ENCODE results near the gene CDC14B. TPM values are rescaled to one million over a fixed set of nuclear protein-coding genes. Genes with fewer than 3 reads are reported as not detected.

The CDC14B gene
- total RNA-seq, 6 experiments from 2014 or later: 13.7 to 38.0 (median 25.7) TPM

GRCh38 chr9:96501633-96502538 is 117.8 kb downstream of the CDC14B start:
- Histone ChIP-seq H3K27ac (no peak overlapping the region), H3K4me1 (no peaks in the 10 kb centered on the region), H3K4me3 (no peak overlapping the region), H3K27me3 (no peaks in the 10 kb centered on the region), H3K9me3 (no peaks in the 10 kb centered on the region), H3K36me3 (no peaks in the 10 kb centered on the region)
- DNase-seq: no peak
- ATAC-seq: no peak
- WGBS (ENCODE audit: insufficient coverage, low coverage, low lambda C conversion rate, missing lambda C conversion rate): 94% methylated on average over 14 of the region's 15 CpGs
- TF ChIP-seq, protein P1, sequence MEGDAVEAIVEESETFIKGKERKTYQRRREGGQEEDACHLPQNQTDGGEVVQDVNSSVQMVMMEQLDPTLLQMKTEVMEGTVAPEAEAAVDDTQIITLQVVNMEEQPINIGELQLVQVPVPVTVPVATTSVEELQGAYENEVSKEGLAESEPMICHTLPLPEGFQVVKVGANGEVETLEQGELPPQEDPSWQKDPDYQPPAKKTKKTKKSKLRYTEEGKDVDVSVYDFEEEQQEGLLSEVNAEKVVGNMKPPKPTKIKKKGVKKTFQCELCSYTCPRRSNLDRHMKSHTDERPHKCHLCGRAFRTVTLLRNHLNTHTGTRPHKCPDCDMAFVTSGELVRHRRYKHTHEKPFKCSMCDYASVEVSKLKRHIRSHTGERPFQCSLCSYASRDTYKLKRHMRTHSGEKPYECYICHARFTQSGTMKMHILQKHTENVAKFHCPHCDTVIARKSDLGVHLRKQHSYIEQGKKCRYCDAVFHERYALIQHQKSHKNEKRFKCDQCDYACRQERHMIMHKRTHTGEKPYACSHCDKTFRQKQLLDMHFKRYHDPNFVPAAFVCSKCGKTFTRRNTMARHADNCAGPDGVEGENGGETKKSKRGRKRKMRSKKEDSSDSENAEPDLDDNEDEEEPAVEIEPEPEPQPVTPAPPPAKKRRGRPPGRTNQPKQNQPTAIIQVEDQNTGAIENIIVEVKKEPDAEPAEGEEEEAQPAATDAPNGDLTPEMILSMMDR (IDR thresholded peaks at IDR 0.05): no peak
- TF ChIP-seq POLR2A (IDR thresholded peaks at IDR 0.05): no peak
- intact Hi-C loops (cut with DNase I): no loop called here

DNA sequence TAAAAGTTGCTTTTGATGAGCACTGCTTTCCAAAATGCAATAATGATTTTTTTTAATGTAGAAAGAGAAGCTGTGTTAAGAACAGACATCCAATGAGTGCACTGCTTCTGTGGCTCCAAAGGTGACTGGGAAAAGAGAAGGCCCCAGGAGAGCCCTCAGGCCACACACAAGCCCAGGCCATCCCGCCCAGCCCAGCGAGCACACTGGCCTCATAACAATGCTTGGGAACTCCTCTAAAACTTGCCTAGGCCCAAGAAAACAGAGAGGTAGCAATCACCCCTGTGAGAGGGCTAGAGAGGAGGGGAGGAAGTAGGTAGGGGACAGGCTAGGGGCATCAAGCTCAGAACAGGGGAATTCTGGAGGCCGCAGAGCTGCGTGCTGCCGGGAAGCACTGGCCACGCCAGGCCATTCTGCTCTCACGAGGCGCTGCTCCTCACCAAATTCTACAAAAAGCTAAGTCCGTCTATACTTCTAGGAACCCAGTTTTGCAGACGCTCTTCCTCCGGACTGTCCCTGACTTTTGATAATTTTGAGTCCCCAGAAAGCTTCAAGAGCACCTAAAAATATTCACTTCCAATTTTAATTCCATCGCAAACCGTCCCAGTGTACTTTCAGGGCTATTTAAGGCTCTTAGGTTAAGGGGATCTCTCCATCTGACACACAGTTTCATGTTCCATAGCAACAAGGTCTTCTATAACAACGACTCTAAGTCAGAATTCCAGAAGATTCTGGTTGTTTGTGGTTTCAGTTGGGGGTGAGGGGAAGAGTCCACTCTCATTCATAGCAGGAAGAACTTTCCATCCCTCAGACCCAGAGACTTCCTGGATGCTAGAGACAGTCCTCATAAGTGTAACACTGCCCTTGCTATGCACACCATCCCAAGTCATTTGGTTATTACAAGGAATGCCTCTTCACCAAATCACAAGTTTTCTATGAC is 118.7 kb downstream of the CDC14B start:
- TF ChIP-seq POLR2A (IDR thresholded peaks at IDR 0.05): no peak
- TF ChIP-seq, protein P1 (IDR thresholded peaks at IDR 0.05): no peak
- Histone ChIP-seq H3K9me3 (no peaks in the 10 kb centered on the region), H3K4me1 (no peaks in the 10 kb centered on the region), H3K27ac (no peak overlapping the region), H3K27me3 (no peaks in the 10 kb centered on the region), H3K4me3 (no peak overlapping the region), H3K36me3 (no peaks in the 10 kb centered on the region)
- ATAC-seq: no peak
- WGBS (ENCODE audit: insufficient coverage, low coverage, low lambda C conversion rate, missing lambda C conversion rate): 94% methylated on average over 5 of the region's 14 CpGs
- no peak for DNase-seq
- intact Hi-C loops (cut with DNase I): no loop called here

- Histone ChIP-seq H3K27ac (no peak overlapping the region), H3K9me3 (no peaks in the 10 kb centered on the region), H3K36me3 (no peaks in the 10 kb centered on the region), H3K4me1 (peaks cover 0 to 1% (median 0%) of the 10 kb centered on the region in 4 donors), H3K4me3 (no peak overlapping the region), H3K27me3 (no peaks in the 10 kb centered on the region)
- DNase-seq (no peak), ATAC-seq (no peak)
- 95% methylated on average over 6 of the region's 7 CpGs for WGBS (ENCODE audit: insufficient coverage, low coverage, low lambda C conversion rate, missing lambda C conversion rate)
- intact Hi-C loops (cut with DNase I): no loop called here
- TF ChIP-seq POLR2A (IDR thresholded peaks at IDR 0.05): no peak
- TF ChIP-seq, protein P1 (IDR thresholded peaks at IDR 0.05): no peak
Observed at GRCh38 chr9:96499257-96499656, 120.4 kb downstream of the CDC14B start.

- ATAC-seq (no peak), DNase-seq (no peak)
- Histone ChIP-seq H3K4me3 (no peak overlapping the region), H3K4me1 (peaks cover 0 to 6% (median 0%) of the 10 kb centered on the region in 4 donors), H3K27me3 (no peaks in the 10 kb centered on the region), H3K36me3 (no peaks in the 10 kb centered on the region), H3K27ac (no peak overlapping the region), H3K9me3 (no peaks in the 10 kb centered on the region)
- TF ChIP-seq, protein P1 (IDR thresholded peaks at IDR 0.05): no peak
- TF ChIP-seq POLR2A (IDR thresholded peaks at IDR 0.05): no peak
- WGBS (ENCODE audit: insufficient coverage, low coverage, low lambda C conversion rate, missing lambda C conversion rate): no CpG with 5 or more reads among the region's 7 CpGs
- intact Hi-C loops (cut with DNase I): no loop called here
Observed at GRCh38 chr9:96498796-96499195, 120.8 kb downstream of the CDC14B start.
